PC-3 (cell line): ENCODE results near the gene SSBP2. TPM values are rescaled to one million over a fixed set of nuclear protein-coding genes. Genes with fewer than 3 reads are reported as not detected.

Source experiments
- ATAC-seq: fragments of 200-7000 bp; cut with Tn5 transposase; 2 replicates; pipeline ENCODE4 v1.9.1; 2020; ENCODE audit warnings: mild to moderate bottlenecking, moderate library complexity
- BruUV-seq: library from RNA; stranded (reverse); fragments of 400-500 nt; replicated peaks from 2 replicates; lab custom pipeline; 2021; lab: Mats Ljungman, UMichigan
- CTCF ChIA-PET: fragments of 300-600 bp; sonication (Branson Sonifier 250); formaldehyde crosslinking; loops from one replicate; lab custom pipeline; 2022; ENCODE audit warnings: antibody characterized with exemption; lab: Charles Lee
- POLR2A ChIA-PET: fragments of 300-600 bp; sonication (Branson Sonifier 250); formaldehyde crosslinking; loops from one replicate; lab custom pipeline; 2022; ENCODE audit warnings: antibody characterized with exemption; ENCODE audit not compliant: unreplicated experiment; lab: Charles Lee
- DNase-seq: peaks from one replicate; pipeline ENCODE4 v3.0.0-alpha.2; 2015
- H2AFZ ChIP-seq: fragments of 300-600 bp; sonication (generic); 2 replicates; pipeline ENCODE4 v1.6.0; 2016; ENCODE audit warnings: antibody characterized with exemption, low read length
- H3F3A ChIP-seq: fragments of 300-600 bp; sonication (generic); one replicate; pipeline ENCODE4 v1.6.0; 2017; ENCODE audit warnings: antibody characterized with exemption, low read length, control low read depth, mild to moderate bottlenecking; ENCODE audit not compliant: unreplicated experiment
- H3K27ac ChIP-seq: fragments of 300-600 bp; sonication (generic); 2 replicates; pipeline ENCODE4 v1.5.1; 2016; ENCODE audit warnings: mild to moderate bottlenecking, low read length
- H3K27me3 ChIP-seq: fragments of 300-600 bp; sonication (generic); 2 replicates; pipeline ENCODE4 v1.6.1; 2016; ENCODE audit warnings: low read length, mixed read lengths
- H3K36me3 ChIP-seq: fragments of 300-600 bp; sonication (generic); 2 replicates; pipeline ENCODE4 v1.6.1; 2016; ENCODE audit warnings: low read depth, mixed run types, low read length, mixed read lengths
- H3K4me1 ChIP-seq: fragments of 300-600 bp; sonication (generic); 2 replicates; pipeline ENCODE4 v1.5.1; 2016; ENCODE audit warnings: low read length; ENCODE audit not compliant: insufficient read depth
- H3K4me2 ChIP-seq: fragments of 300-600 bp; sonication (generic); 2 replicates; pipeline ENCODE4 v1.6.0; 2016; ENCODE audit warnings: low read length
- H3K4me3 ChIP-seq: fragments of 300-600 bp; sonication (generic); 2 replicates; pipeline ENCODE4 v1.5.1; 2016; ENCODE audit warnings: mild to moderate bottlenecking, low read length, mixed read lengths
- H3K79me2 ChIP-seq: fragments of 300-600 bp; sonication (generic); 2 replicates; pipeline ENCODE4 v1.6.1; 2017; ENCODE audit warnings: low read length, mixed read lengths
- H3K9ac ChIP-seq: fragments of 300-600 bp; sonication (generic); 2 replicates; pipeline ENCODE4 v1.6.0; 2016; ENCODE audit warnings: mild to moderate bottlenecking, low read length
- H3K9me2 ChIP-seq: fragments of 300-600 bp; sonication (generic); replicated peaks from 2 replicates; pipeline ENCODE4 v1.6.1; 2016; ENCODE audit warnings: mixed run types, low read length, mixed read lengths
- H3K9me3 ChIP-seq: fragments of 300-600 bp; sonication (generic); 2 replicates; pipeline ENCODE4 v1.6.1; 2016; ENCODE audit warnings: low read length, mixed read lengths
- H4K20me1 ChIP-seq: fragments of 300-600 bp; sonication (generic); 2 replicates; pipeline ENCODE4 v1.6.1; 2016; ENCODE audit warnings: low read length, mixed read lengths
- EZH2 ChIP-seq: fragments of 300-600 bp; sonication (generic); IDR thresholded peaks from one replicate; pipeline ENCODE4 v1.6.1; 2017; ENCODE audit warnings: antibody characterized with exemption, mild to moderate bottlenecking, low read length; ENCODE audit not compliant: unreplicated experiment
- EZH2phosphoT487 ChIP-seq: fragments of 300-600 bp; sonication (generic); IDR thresholded peaks from 2 replicates; pipeline ENCODE4 v1.6.1; 2018; ENCODE audit warnings: mild to moderate bottlenecking, antibody characterized with exemption, low read length, borderline replicate concordance
- intact Hi-C: fragments of 100-400 bp; cut with micrococcal nuclease; formaldehyde crosslinking; loops from 2 replicates; pipeline ENCODE4 v1.9.0; 2023
- total RNA-seq: library from RNA; depleted of rRNA; stranded (reverse); fragments of >200 nt; gene quantifications from 2 replicates; pipeline ENCODE4 v1.2.3, GENCODE V29; 2014
- TF ChIP-seq, protein P1 (sequence below): fragments of 300-600 bp; sonication (generic); conservative IDR thresholded peaks from 2 replicates; pipeline ENCODE4 v1.5.1; 2017; ENCODE audit warnings: antibody characterized with exemption, low read depth, mild to moderate bottlenecking, low read length

Gene SSBP2
- total RNA-seq, 1 experiment from 2014 or later = 5.8 TPM

DNA sequence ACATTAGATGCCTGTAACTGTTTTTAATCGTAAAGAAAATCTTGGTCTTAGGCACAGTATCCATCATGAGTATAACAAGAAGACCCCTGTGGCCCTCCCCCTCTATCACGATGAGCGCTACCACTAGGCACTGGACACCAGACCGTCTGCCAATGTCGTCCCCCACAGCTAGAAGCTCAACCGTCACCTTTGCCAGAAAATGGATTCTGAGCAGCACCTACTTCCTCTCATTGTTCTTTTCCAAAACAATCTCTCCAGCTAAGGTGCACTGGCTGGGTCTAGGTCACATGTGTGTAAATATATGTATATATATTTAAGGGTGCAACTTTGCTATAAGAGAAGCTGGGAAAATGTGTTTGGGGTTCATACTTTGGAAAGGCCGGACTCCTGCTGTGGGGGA, 15.7 kb upstream of the SSBP2 start:
- CTCF ChIA-PET = interaction anchor here (0.6 kb wide), 1 partner anchor 19 kb away, joined by 3 read pairs; no protein-coding TSS in a partner anchor
- no peak for TF ChIP-seq EZH2
- TF ChIP-seq, protein P1, sequence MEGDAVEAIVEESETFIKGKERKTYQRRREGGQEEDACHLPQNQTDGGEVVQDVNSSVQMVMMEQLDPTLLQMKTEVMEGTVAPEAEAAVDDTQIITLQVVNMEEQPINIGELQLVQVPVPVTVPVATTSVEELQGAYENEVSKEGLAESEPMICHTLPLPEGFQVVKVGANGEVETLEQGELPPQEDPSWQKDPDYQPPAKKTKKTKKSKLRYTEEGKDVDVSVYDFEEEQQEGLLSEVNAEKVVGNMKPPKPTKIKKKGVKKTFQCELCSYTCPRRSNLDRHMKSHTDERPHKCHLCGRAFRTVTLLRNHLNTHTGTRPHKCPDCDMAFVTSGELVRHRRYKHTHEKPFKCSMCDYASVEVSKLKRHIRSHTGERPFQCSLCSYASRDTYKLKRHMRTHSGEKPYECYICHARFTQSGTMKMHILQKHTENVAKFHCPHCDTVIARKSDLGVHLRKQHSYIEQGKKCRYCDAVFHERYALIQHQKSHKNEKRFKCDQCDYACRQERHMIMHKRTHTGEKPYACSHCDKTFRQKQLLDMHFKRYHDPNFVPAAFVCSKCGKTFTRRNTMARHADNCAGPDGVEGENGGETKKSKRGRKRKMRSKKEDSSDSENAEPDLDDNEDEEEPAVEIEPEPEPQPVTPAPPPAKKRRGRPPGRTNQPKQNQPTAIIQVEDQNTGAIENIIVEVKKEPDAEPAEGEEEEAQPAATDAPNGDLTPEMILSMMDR = no peak
- TF ChIP-seq EZH2phosphoT487 = no peak
- Histone ChIP-seq H3K36me3 (no peaks in the 10 kb centered on the region), H3K4me3 (no peak overlapping the region), H2AFZ (no peak overlapping the region), H3K9ac (no peak overlapping the region), H3K27ac (no peak overlapping the region), H3F3A (no peaks in the 10 kb centered on the region), H3K4me1 (peaks cover 10% of the 10 kb centered on the region), H3K4me2 (no peak overlapping the region), H3K9me3 (no peaks in the 10 kb centered on the region), H4K20me1 (no peaks in the 10 kb centered on the region), H3K27me3 (no peaks in the 10 kb centered on the region), H3K79me2 (no peaks in the 10 kb centered on the region), H3K9me2 (no peaks in the 10 kb centered on the region)
- ATAC-seq (no peak), DNase-seq (no peak)
- POLR2A ChIA-PET = no interaction called here
- BruUV-seq = no TSS peak
- intact Hi-C loops = loop anchor here (5.0 kb wide), 1 partner anchor 56 kb away; no protein-coding TSS in a partner anchor

DNA sequence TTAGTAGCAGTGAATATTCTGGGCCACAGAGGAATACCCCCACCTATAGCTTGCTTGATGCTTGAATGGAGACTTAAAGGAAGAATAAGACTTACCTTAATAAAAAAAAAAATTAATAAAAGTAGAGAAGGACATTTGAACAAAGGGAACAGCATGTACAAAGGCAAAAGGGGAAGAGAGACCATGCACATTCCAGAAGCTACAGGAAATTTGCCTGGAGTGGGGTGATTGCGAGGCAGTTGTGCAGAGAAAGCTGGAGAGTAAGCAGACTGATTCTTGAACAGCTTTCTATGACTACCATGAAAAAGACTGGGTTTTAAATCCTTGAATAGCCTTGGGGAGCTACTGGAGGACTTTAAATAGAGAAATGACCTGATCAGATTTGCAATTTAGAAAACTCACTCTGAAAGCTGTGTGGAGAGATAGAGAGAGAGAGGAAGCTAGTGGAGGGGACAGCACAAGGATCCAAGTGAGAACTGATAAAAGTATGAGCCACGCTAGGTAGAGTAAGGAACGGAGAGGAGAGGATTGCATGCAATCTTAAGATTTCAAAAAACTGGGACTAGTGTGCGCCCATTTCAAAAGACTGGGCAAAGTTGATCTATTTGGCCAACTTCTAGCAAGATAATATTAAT, 12.5 kb upstream of the SSBP2 start:
- Histone ChIP-seq H3K9me3 (no peaks in the 10 kb centered on the region), H3K27ac (no peak overlapping the region), H3K4me2 (no peak overlapping the region), H3K36me3 (no peaks in the 10 kb centered on the region), H3K9ac (no peak overlapping the region), H3K4me3 (no peak overlapping the region), H4K20me1 (no peaks in the 10 kb centered on the region), H3K4me1 (no peaks in the 10 kb centered on the region), H3K79me2 (no peaks in the 10 kb centered on the region), H2AFZ (no peak overlapping the region), H3F3A (no peaks in the 10 kb centered on the region), H3K9me2 (no peaks in the 10 kb centered on the region), H3K27me3 (no peaks in the 10 kb centered on the region)
- DNase-seq = no peak
- TF ChIP-seq, protein P1 = no peak
- TF ChIP-seq EZH2 (no peak), EZH2phosphoT487 (no peak)
- no TSS peak for BruUV-seq
- CTCF ChIA-PET = no interaction called here
- intact Hi-C loops = no loop called here
- ATAC-seq = no peak
- POLR2A ChIA-PET = no interaction called here

DNA sequence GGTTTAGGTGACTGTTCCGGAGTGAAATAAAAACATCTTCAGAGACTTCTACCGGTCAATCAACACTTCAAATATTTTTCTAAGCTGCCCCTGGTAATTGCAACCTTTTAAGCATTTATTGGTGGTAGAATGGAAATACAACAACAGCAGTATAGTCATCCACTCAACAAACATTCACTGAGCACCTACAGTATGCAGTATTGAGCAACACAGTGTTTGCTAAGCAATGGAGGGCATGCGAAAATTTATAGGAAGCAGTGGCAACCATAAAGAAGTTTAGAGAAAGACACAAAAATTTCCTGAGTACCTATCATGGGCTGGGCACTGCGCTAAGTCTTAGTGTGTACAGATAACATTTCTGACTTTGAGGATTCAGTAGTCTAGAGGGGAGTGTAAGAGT, 12.0 kb upstream of the SSBP2 start:
- DNase-seq = no peak
- Histone ChIP-seq H3K79me2 (no peaks in the 10 kb centered on the region), H3K9me2 (no peaks in the 10 kb centered on the region), H3K27ac (no peak overlapping the region), H3K36me3 (no peaks in the 10 kb centered on the region), H3K4me3 (no peak overlapping the region), H3K9me3 (no peaks in the 10 kb centered on the region), H2AFZ (no peak overlapping the region), H3K4me1 (no peaks in the 10 kb centered on the region), H3K27me3 (no peaks in the 10 kb centered on the region), H3K9ac (no peak overlapping the region), H3F3A (no peaks in the 10 kb centered on the region), H4K20me1 (no peaks in the 10 kb centered on the region), H3K4me2 (no peak overlapping the region)
- intact Hi-C loops = no loop called here
- ATAC-seq = no peak
- CTCF ChIA-PET = no interaction called here
- POLR2A ChIA-PET = interaction anchor here (0.6 kb wide), 1 partner anchor 17 kb away, joined by 3 read pairs; no protein-coding TSS in a partner anchor
- BruUV-seq = no TSS peak
- TF ChIP-seq EZH2phosphoT487 (no peak), EZH2 (no peak)
- TF ChIP-seq, protein P1 = no peak
